Gastroesophageal sphincter (tissue), 3 donors: ENCODE results near the gene DOLK.

Experiments
- CTCF ChIP-seq, 4 experiments: fragments of 200-600 bp in 2 of 4; fragments of 450-650 bp in 2 of 4; sonication (generic) in 1 of 4; IDR thresholded peaks; one replicate each; pipeline ENCODE4 v1.5.1; 2017 to 2019; ENCODE audit warnings: antibody characterized with exemption in 4 of 4, mild to moderate bottlenecking in 2 of 4, moderate library complexity in 2 of 4
- POLR2A ChIP-seq, 2 donors: fragments of 450-650 bp; IDR thresholded peaks; one replicate each; pipeline ENCODE4 v1.6.1; 2017; ENCODE audit warnings: antibody characterized with exemption in 2 of 2, mild to moderate bottlenecking in 2 of 2, moderate library complexity in 1 of 2

GRCh38 chr9:128929560-128929959, 17.8 kb downstream of the DOLK start:
- TF ChIP-seq POLR2A (IDR thresholded peaks at IDR 0.05) (no peak), CTCF (IDR thresholded peaks at IDR 0.05) (no peak)
